GM12875 (cell line): ENCODE data around the gene SFMBT1.

Source experiments
- H3K4me3 ChIP-seq: one replicate; pipeline ENCODE4 v1.5.1; 2011; ENCODE audit warnings: low read depth, low read length, control low read depth
- TF ChIP-seq, protein P1 (sequence below): IDR thresholded peaks from 2 replicates; pipeline ENCODE4 v1.5.1; 2011; ENCODE audit warnings: low read depth, mild to moderate bottlenecking, control low read depth, inconsistent platforms, low read length, moderate library complexity, borderline replicate concordance; ENCODE audit not compliant: insufficient read depth

The SFMBT1 gene

GRCh38 chr3:53032609-53033008 lies 13.3 kb downstream of the SFMBT1 start:
- TF ChIP-seq, protein P1, sequence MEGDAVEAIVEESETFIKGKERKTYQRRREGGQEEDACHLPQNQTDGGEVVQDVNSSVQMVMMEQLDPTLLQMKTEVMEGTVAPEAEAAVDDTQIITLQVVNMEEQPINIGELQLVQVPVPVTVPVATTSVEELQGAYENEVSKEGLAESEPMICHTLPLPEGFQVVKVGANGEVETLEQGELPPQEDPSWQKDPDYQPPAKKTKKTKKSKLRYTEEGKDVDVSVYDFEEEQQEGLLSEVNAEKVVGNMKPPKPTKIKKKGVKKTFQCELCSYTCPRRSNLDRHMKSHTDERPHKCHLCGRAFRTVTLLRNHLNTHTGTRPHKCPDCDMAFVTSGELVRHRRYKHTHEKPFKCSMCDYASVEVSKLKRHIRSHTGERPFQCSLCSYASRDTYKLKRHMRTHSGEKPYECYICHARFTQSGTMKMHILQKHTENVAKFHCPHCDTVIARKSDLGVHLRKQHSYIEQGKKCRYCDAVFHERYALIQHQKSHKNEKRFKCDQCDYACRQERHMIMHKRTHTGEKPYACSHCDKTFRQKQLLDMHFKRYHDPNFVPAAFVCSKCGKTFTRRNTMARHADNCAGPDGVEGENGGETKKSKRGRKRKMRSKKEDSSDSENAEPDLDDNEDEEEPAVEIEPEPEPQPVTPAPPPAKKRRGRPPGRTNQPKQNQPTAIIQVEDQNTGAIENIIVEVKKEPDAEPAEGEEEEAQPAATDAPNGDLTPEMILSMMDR = no peak
- no peak overlapping the region for H3K4me3 ChIP-seq

DNA sequence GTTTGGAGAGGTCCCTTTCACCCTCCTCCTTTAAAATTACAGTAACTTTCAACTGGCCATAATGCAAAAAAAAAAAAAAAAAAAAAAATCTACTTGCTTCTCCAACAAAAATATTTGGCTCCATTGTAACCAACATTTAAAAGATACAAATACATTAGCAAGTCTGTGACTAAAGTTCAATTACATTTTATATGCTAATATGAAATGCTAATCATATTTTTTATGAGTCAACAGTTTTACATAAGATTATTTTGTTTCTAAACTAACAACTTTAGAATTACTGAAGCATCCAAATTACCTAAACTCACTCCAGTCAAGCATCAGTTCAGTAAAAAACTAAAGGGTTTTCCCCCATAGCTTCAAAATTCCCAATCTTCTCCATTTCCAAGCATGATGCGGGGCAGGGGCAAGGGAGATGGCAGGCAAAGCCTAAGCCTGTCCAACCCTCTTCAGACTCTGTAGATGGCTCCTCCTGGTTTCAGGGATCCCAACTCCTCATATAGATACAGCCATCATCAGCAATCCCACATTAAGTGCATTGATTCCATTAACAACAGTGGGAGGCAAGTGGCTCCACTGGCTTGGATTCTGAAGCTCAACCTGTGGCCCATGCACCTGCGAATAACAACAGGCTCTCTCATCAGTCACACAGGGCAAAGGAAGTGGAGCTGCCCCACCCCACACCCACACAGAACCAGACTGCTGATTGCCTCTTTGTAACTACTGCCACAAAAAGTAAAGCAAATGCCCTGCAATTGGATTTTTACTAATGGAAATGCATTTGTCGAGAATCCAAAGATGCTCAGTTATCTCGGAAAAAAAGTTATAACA lies 15.0 kb downstream of the SFMBT1 start:
- TF ChIP-seq, protein P1 = no peak
- H3K4me3 ChIP-seq = no peak overlapping the region

DNA sequence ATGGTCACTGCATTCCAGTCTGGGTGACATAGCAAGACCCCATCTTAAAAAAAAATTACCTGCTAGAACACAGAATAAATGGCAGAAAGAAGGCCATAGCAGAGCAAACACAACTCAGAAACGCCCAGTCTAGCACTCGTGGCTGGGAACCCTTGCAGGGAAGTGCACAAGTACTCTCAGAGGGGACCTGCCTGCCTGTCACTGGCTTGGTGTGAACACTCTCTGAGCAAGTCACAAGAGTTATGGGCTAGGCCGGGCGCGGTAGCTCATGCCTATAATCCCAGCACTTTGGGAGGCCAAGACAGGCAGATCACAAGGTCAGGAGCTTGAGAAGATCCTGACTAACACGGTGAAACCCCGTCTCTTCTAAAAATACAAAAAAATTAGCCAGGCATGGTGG lies 17.2 kb downstream of the SFMBT1 start:
- TF ChIP-seq, protein P1 = no peak
- H3K4me3 ChIP-seq = no peak overlapping the region

DNA sequence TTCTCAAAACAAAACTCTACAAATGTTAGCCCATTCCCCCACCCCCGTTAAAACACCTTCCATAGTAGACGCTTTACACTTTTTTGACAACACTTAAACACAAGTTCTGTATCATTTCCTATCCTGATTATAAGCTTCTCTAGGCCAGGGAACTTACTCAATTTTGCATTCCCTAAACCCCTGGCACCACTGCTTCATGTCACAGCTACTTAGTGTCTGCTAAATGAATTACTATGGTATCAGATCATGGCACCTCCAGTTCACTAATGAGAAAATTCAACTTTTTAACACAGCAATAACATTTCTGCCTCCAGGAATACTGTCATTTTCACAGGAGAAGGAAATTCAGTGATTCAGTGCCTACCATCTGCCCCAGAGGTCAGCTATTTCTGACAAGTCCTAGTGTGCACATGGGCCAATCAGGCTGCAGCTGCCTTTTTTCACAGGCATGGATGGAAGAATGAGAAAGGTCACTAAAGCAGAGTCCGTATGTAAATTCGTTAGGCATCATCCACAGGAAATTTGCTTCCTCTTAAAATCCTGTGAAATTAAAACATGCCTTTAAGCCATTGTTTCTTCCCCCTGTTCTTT lies 18.5 kb downstream of the SFMBT1 start:
- TF ChIP-seq, protein P1 = no peak
- no peak overlapping the region for H3K4me3 ChIP-seq

GRCh38 chr3:53026382-53027162 lies 19.3 kb downstream of the SFMBT1 start:
- TF ChIP-seq, protein P1 = no peak
- no peak overlapping the region for H3K4me3 ChIP-seq

GRCh38 chr3:53024315-53024714 lies 21.6 kb downstream of the SFMBT1 start:
- H3K4me3 ChIP-seq = no peak overlapping the region
- TF ChIP-seq, protein P1 = no peak
